ENCODE measurements around the gene SH2D4B. TPM values are rescaled to one million over a fixed set of nuclear protein-coding genes. Genes with fewer than 3 reads are reported as not detected.

The SH2D4B gene
- total RNA-seq, 1 donor from 2014 or later, result 0.12 TPM

- no peak for TF ChIP-seq CTCF (IDR thresholded peaks at IDR 0.05; ENCODE audit: unreplicated experiment)
- Mint-ChIP-seq H3K27me3 (peaks cover 4% of the 10 kb centered on the region), H3K4me3 (ENCODE audit: low read depth) (no peak overlapping the region), H3K27ac (no peak overlapping the region), H3K9me3 (ENCODE audit: low read depth) (no peaks in the 10 kb centered on the region), H3K36me3 (ENCODE audit: insufficient read depth) (no peaks in the 10 kb centered on the region), H3K4me1 (ENCODE audit: low read depth) (no peaks in the 10 kb centered on the region)
- DNase-seq (ENCODE audit: low spot score, unreplicated experiment), result no peak
These were observed 157.2 kb downstream of the SH2D4B start for GRCh38 chr10:80694930-80695329.

Other genes with a start within 250 kb of the SH2D4B start
- 0.13 and 0.34 TPM in 2 replicates for gene MAT1A, start 248.2 kb upstream of the SH2D4B start, total RNA-seq
- gene DYDC1, start 181.1 kb upstream of the SH2D4B start, total RNA-seq, result not detected in 2 replicates
- 1.4 and 1.8 TPM in 2 replicates for gene DYDC2, start 181.1 kb upstream of the SH2D4B start, total RNA-seq
- 132 and 137 TPM in 2 replicates for gene PRXL2A, start 129.4 kb upstream of the SH2D4B start, total RNA-seq
- 126 TPM in 2 replicates for gene TSPAN14, start 83.6 kb upstream of the SH2D4B start, total RNA-seq